GM12872 (cell line): ENCODE measurements around the gene MAGEC2.

ENCODE experiments used
- CTCF ChIP-seq: IDR thresholded peaks from 3 replicates; pipeline ENCODE4 v1.5.1; 2011; ENCODE audit warnings: low read depth, mild to moderate bottlenecking, low read length, moderate library complexity; ENCODE audit not compliant: insufficient read depth

The MAGEC2 gene

GRCh38 chrX:142233400-142233799, 28.3 kb upstream of the MAGEC2 start:
- TF ChIP-seq CTCF = no peak

DNA sequence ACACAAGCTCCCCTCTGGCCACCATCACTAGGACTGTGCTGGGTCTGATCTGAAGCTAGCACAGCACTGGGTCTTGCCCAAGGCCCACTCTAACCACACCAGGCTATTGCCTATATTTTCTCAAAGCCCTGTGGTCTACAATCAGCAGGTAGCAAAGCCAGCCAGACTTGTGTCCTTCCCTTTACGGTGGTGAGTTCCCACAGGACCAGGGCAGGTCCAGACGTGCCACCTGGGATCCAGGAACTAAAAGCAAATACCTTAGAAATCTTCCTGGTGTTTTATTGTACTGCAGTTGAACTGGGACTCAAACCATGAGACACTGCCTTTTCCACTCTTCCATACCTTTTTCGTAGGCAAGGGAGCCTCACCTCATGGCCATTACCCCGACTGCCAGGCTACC, 9.0 kb upstream of the MAGEC2 start:
- no peak for TF ChIP-seq CTCF

DNA sequence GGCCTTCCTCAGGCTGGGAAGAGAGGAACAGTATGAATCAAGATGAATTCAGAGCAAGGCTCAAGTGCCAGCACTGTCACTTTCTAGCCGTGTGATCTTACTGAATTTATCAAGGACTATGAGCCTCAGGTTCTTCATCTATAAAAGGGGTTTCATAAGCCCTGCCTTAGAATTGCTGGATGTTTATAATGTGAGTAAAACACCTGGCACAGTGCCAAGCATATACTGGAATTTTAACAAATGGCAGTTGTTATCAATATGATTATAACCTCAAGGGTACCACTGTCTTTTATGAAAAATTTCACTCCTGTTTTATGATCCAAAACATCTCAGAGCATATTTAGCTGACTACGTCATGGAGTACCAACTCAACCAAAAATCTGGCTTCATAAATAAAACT, 4.0 kb downstream of the MAGEC2 start:
- TF ChIP-seq CTCF = no peak

- no peak for TF ChIP-seq CTCF
Observed at GRCh38 chrX:142186103-142186502, 19.0 kb downstream of the MAGEC2 start.

GRCh38 chrX:142184756-142185602, 20.1 kb downstream of the MAGEC2 start:
- TF ChIP-seq CTCF = no peak

DNA sequence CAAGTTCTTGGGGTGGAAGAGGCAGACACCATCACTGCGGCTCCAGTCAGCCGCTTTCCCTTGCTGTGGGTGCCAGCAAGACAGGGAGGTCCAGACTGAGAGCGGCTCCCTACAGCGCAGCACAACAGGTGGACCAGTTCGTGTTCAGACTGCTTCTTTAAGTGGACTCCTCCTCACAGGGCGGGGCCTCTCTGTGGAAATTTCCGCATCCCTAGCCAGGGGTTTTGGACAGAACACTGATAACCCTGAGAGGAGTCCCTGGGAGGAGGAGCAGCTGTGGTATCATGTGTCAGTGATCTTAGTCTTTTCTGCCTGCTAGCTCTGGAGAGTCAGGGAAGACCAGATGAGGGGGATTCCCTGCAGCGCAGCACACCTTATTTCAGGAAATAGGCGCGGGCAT, 48.5 kb downstream of the MAGEC2 start:
- TF ChIP-seq CTCF = no peak
